HL-60 (cell line): ENCODE data around the gene TIMM44.

Experiments
- CTCF ChIP-seq: IDR thresholded peaks from one replicate; pipeline ENCODE4 v1.5.1; 2011; ENCODE audit warnings: low read length, control low read depth, inconsistent platforms; ENCODE audit not compliant: insufficient read depth
- GABPA ChIP-seq: IDR thresholded peaks from 2 replicates; pipeline ENCODE4 v1.6.1; 2012; ENCODE audit warnings: low read depth
- SPI1 ChIP-seq: IDR thresholded peaks from 2 replicates; pipeline ENCODE4 v1.6.1; 2012; ENCODE audit warnings: low read depth, mild to moderate bottlenecking, borderline replicate concordance

DNA sequence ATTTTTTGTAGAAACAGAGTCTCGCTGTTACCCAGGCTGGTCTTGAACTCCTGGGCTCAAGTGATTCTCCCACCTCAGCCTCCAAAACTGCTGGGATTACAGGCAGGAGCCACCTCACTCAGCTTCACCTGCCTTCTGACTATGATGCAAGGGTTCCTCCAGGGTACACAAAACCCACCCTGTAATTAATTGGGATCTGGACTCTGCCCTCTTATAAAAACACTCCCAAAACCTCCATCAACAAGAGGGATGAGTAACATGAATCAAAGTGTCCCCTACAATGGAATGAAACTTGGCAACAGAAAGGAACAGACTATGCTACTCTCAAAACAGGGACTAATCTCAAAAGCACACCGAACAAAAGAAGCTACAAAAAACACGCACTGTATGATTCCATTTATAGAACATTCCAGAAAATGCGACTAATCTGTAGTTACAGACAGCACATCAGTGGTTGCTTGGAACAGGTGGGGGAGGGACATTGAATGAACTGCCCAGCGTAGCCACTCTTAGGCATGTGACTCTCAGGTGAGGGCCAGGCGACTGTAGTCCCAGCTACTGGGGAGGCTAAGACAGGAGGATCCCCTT is 66.1 kb downstream of the TIMM44 start:
- TF ChIP-seq CTCF (no peak), GABPA (no peak), SPI1 (no peak)
